Fibroblast of pulmonary artery (primary cell): ENCODE results near the gene AURKA.

Experiments
- DNase-seq: peaks from one replicate; pipeline ENCODE4 v3.0.0-alpha.2; 2010; ENCODE audit warnings: low read depth
- H3K4me3 ChIP-seq: replicated peaks from 2 replicates; pipeline ENCODE4 v1.5.1; 2011; ENCODE audit warnings: low read depth, mild to moderate bottlenecking, control low read depth, low read length, moderate library complexity
- TF ChIP-seq, protein P1 (sequence below): IDR thresholded peaks from 2 replicates; pipeline ENCODE4 v1.5.1; 2011; ENCODE audit warnings: mild to moderate bottlenecking, control low read depth, low read length, inconsistent platforms; ENCODE audit errors: missing control alignments

Gene AURKA

GRCh38 chr20:56322681-56323080 is 69.3 kb downstream of the AURKA start:
- no peak overlapping the region for H3K4me3 ChIP-seq
- no peak for DNase-seq
- TF ChIP-seq, protein P1, sequence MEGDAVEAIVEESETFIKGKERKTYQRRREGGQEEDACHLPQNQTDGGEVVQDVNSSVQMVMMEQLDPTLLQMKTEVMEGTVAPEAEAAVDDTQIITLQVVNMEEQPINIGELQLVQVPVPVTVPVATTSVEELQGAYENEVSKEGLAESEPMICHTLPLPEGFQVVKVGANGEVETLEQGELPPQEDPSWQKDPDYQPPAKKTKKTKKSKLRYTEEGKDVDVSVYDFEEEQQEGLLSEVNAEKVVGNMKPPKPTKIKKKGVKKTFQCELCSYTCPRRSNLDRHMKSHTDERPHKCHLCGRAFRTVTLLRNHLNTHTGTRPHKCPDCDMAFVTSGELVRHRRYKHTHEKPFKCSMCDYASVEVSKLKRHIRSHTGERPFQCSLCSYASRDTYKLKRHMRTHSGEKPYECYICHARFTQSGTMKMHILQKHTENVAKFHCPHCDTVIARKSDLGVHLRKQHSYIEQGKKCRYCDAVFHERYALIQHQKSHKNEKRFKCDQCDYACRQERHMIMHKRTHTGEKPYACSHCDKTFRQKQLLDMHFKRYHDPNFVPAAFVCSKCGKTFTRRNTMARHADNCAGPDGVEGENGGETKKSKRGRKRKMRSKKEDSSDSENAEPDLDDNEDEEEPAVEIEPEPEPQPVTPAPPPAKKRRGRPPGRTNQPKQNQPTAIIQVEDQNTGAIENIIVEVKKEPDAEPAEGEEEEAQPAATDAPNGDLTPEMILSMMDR, result no peak
